Measurements from ENCODE around the gene NCOR1. TPM values are rescaled to one million over a fixed set of nuclear protein-coding genes. Genes with fewer than 3 reads are reported as not detected.

The NCOR1 gene
- total and polyA plus RNA-seq, 10 of the 15 experiments (the other 5 are each of a cell fraction or from before 2014, with no cell fraction given) = 34.5 to 135 (median 82.9) TPM

- DNase-seq (ENCODE audit: low read depth, low spot score) (peak; percentile 92), FAIRE-seq (peak; percentile 76), ATAC-seq (peak; percentile 58)
- H3K4me1 ChIP-seq (ENCODE audit: control insufficient read depth, insufficient read depth, low read length) = peaks cover 4% of the 10 kb centered on the region
- H3K9ac ChIP-seq (ENCODE audit: control insufficient read depth, insufficient read depth, low read length) = peak within 1 kb of the TSS; percentile 96
- H2AFZ ChIP-seq (ENCODE audit: control insufficient read depth, low read depth, low read length) = peak within 1 kb of the TSS; percentile 75
- H4K20me1 ChIP-seq (ENCODE audit: control insufficient read depth, insufficient read depth) = no peaks in the 10 kb centered on the region; the same call in 1 of the 2 replicates
- POLR2A ChIA-PET = interaction anchor here (0.7 to 1.9 kb wide), 9 partner anchors 9 to 224 kb away, joined by 3 to 8 read pairs (median 4); partner anchors contain the start of gene TRPV2
- no peaks in the 10 kb centered on the region for H3K9me3 ChIP-seq (replicated peaks; ENCODE audit: control insufficient read depth, insufficient read depth, low read length)
- in situ Hi-C loops (cut with MboI) = no loop called here
- RAD21 ChIA-PET (ENCODE audit: unreplicated experiment) = interaction anchor here (0.7 to 2.1 kb wide), 7 partner anchors 18 to 224 kb away, joined by 3 to 12 read pairs (median 3); no protein-coding TSS in a partner anchor
- intact Hi-C loops (cut with micrococcal nuclease; ENCODE audit: unreplicated experiment) = loop anchor here (1.0 to 10.0 kb wide), 2 partner anchors 70 to 198 kb away; partner anchors contain the start of gene TRPV2
- peak within 1 kb of the TSS; percentile 100 for H3K4me2 ChIP-seq (ENCODE audit: control insufficient read depth, insufficient read depth)
- H3K79me2 ChIP-seq (ENCODE audit: control insufficient read depth, insufficient read depth, low read length) = peaks cover 66% of the 10 kb centered on the region
- WGBS (ENCODE audit: insufficient coverage, insufficient replicate concordance, low lambda C conversion rate, missing lambda C conversion rate) = 2% methylated on average over 29 of the region's 29 CpGs
- peak within 1 kb of the TSS; percentile 96 for H3K27ac ChIP-seq (ENCODE audit: control insufficient read depth, insufficient read depth)
- peak within 1 kb of the TSS; percentile 91 for H3K4me3 ChIP-seq
- H3K36me3 ChIP-seq (ENCODE audit: control insufficient read depth in 2 of 2, insufficient read depth in 2 of 2, low read length in 1 of 2) = no peaks in the 10 kb centered on the region; a peak in 1 of 4 replicates
- CTCF ChIA-PET = interaction anchor here (0.5 to 2.4 kb wide), 9 partner anchors 10 to 539 kb away, joined by 3 to 16 read pairs (median 3); no protein-coding TSS in a partner anchor
- BruUV-seq (replicated peaks) = TSS peak; percentile 83
- no peaks in the 10 kb centered on the region for H3K27me3 ChIP-seq (replicated peaks in 1 of 2; ENCODE audit: control insufficient read depth in 2 of 2, insufficient read depth in 2 of 2, low read length in 1 of 2)
- SMC1A ChIA-PET (ENCODE audit: uncharacterized antibody, unreplicated experiment) = interaction anchor here (0.6 to 3.2 kb wide), 6 partner anchors 9 to 151 kb away, joined by 3 to 23 read pairs (median 4); no protein-coding TSS in a partner anchor
- peak; percentile 25; the same call in 1 of the 2 replicates for TF ChIP-seq ZNF24 (IDR thresholded peaks at IDR 0.05)
- peak; percentile 34 for TF ChIP-seq CUX1 (IDR thresholded peaks at IDR 0.05; ENCODE audit: insufficient replicate concordance, low read depth, low read length)
- TF ChIP-seq NR2F1 (conservative IDR thresholded peaks at IDR 0.05) = peak; percentile 55; the same call in 1 of the 2 replicates
- peak; percentile 97 for TF ChIP-seq POLR2AphosphoS5 (IDR thresholded peaks at IDR 0.05; ENCODE audit: low read length)
- peak; percentile 94 for TF ChIP-seq MXI1 (IDR thresholded peaks at IDR 0.05; ENCODE audit: low read depth, low read length)
- peak in 1 of 2 experiments; percentile 80; a peak in 2 of 4 replicates for TF ChIP-seq SRF (IDR thresholded peaks at IDR 0.05; ENCODE audit: low read depth in 2 of 2, low read length in 2 of 2)
- TF ChIP-seq ESRRA (IDR thresholded peaks at IDR 0.05; ENCODE audit: low read length) = no peak
- peak; percentile 90 for TF ChIP-seq PML (IDR thresholded peaks at IDR 0.05; ENCODE audit: low read length)
- TF ChIP-seq BACH1 (IDR thresholded peaks at IDR 0.05; ENCODE audit: borderline replicate concordance) = 0 out of 2 replicates have a peak, but pooled peaks have one; percentile 14
- TF ChIP-seq ATF2 (IDR thresholded peaks at IDR 0.05; ENCODE audit: low read length) = no peak
- no peak for TF ChIP-seq CEBPZ (IDR thresholded peaks at IDR 0.05; ENCODE audit: low read depth, low read length)
Observed at GRCh38 chr17:16217002-16217635, 1.8 kb upstream of the NCOR1 start, which contains the start of gene PIGL. Gene PIGL, plus strand, starts transcription at chr17:16217210. Its CDS starts 17 bp downstream, at chr17:16217227.

All from GM12878 (cell line).